SK-N-MC (cell line): Measurements from ENCODE around the gene UCK1.
"Not testable (repeated sequence)": the region's sequence is repeated elsewhere in the genome, so short reads cannot be mapped to it uniquely, and the experiment has no call there.

Source experiments
- EZH2 ChIP-seq: fragments of 200-600 bp; sonication (generic); IDR thresholded peaks from one replicate; pipeline ENCODE4 v1.6.1; 2017; ENCODE audit warnings: antibody characterized with exemption
- POLR2AphosphoS5 ChIP-seq: IDR thresholded peaks from 2 replicates; pipeline ENCODE4 v1.6.1; 2012; ENCODE audit warnings: mild to moderate bottlenecking, low read depth, low read length, borderline replicate concordance

DNA sequence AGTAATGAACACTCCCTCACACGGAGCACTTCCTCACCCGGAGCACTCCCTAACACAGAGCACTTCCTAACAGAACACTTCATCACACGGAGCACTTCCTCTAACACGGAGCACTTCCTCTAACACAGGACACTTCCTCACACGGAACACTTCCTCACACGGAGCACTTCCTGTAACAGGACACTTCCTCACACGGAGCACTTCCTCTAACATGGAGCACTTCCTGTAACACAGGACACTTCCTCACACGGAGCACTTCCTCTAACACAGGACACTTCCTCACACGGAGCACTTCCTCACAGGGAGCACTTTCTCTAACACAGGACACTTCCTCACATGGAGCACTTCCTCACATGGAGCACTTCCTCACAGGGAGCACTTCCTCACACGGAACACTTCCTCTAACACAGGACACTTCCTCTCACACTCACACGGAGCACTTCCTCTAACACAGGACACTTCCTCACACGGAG, 15.5 kb downstream of the UCK1 start:
- not testable (repeated sequence) for TF ChIP-seq EZH2, POLR2AphosphoS5
